ENCODE measurements around the gene FILIP1L.

GRCh38 chr3:99873269-99874102 is 240.8 kb downstream of the FILIP1L start:
- no peak for TF ChIP-seq CTCF (IDR thresholded peaks at IDR 0.05)
- no peak for TF ChIP-seq EZH2 (IDR thresholded peaks at IDR 0.05; ENCODE audit: borderline replicate concordance, insufficient read depth, low read depth, low read length, poor library complexity, severe bottlenecking)

All from B cell (primary cell).